NCI-H1048 (cell line): ENCODE measurements around the gene CDSN.

ENCODE experiments used
- DNase-seq: peaks from one replicate; lab custom pipeline; 2025; lab: John Stamatoyannopoulos, UW

Gene CDSN

GRCh38 chr6:31116661-31117385, 3.4 kb downstream of the CDSN start:
- no peak for DNase-seq

- DNase-seq: no peak
These were observed 4.2 kb downstream of the CDSN start for GRCh38 chr6:31115941-31116560.

- no peak for DNase-seq
These were observed 5.0 kb downstream of the CDSN start for GRCh38 chr6:31114970-31115849.

GRCh38 chr6:31114541-31114878, 5.7 kb downstream of the CDSN start, which contains the start of gene PSORS1C1:
TSS of gene PSORS1C1 (plus strand) at chr6:31114800. CDS start at chr6:31129633, 14,833 bp downstream.
- no peak for DNase-seq

GRCh38 chr6:31113861-31114540, 6.2 kb downstream of the CDSN start:
- DNase-seq: no peak

- no peak for DNase-seq
These were observed 7.8 kb downstream of the CDSN start, which contains the start of gene C6orf15 for GRCh38 chr6:31112478-31112877. TSS of gene C6orf15 (minus strand) at chr6:31112575. CDS start at chr6:31112555, 20 bp downstream.

- DNase-seq: no peak
These were observed 8.5 kb downstream of the CDSN start for GRCh38 chr6:31111712-31112111.

GRCh38 chr6:31110825-31111582, 9.2 kb downstream of the CDSN start:
- DNase-seq: no peak

GRCh38 chr6:31107052-31107451, 13.2 kb downstream of the CDSN start:
- no peak for DNase-seq

- no peak for DNase-seq
These were observed 17.1 kb downstream of the CDSN start for GRCh38 chr6:31103136-31103535.

- no peak for DNase-seq
These were observed 21.8 kb downstream of the CDSN start for GRCh38 chr6:31098449-31098938.

- no peak for DNase-seq
These were observed 23.6 kb downstream of the CDSN start for GRCh38 chr6:31096656-31097055.

GRCh38 chr6:31096215-31096614, 24.0 kb downstream of the CDSN start:
- DNase-seq: no peak

GRCh38 chr6:31094389-31094881, 25.8 kb downstream of the CDSN start:
- no peak for DNase-seq

- no peak for DNase-seq
These were observed 27.3 kb downstream of the CDSN start for GRCh38 chr6:31092769-31093505.

- DNase-seq: no peak
These were observed 28.0 kb downstream of the CDSN start for GRCh38 chr6:31092238-31092637.

GRCh38 chr6:31091680-31092079, 28.6 kb downstream of the CDSN start:
- no peak for DNase-seq

GRCh38 chr6:31090973-31091364, 29.3 kb downstream of the CDSN start:
- no peak for DNase-seq

- DNase-seq: no peak
These were observed 29.8 kb downstream of the CDSN start for GRCh38 chr6:31090275-31090972.
